GM20000 (cell line): ENCODE results near the gene TTK.

Experiments used
- DNase-seq: peaks from one replicate; pipeline ENCODE4 v3.0.0; 2012; ENCODE audit warnings: low spot score
- CTCF ChIP-seq: IDR thresholded peaks from 2 replicates; pipeline ENCODE4 v1.5.1; 2012; ENCODE audit warnings: mild to moderate bottlenecking, control low read depth; ENCODE audit errors: extremely low read depth, missing control alignments

The TTK gene

GRCh38 chr6:80077067-80077466 is 72.6 kb downstream of the TTK start:
- no peak for TF ChIP-seq CTCF
- no peak for DNase-seq

DNA sequence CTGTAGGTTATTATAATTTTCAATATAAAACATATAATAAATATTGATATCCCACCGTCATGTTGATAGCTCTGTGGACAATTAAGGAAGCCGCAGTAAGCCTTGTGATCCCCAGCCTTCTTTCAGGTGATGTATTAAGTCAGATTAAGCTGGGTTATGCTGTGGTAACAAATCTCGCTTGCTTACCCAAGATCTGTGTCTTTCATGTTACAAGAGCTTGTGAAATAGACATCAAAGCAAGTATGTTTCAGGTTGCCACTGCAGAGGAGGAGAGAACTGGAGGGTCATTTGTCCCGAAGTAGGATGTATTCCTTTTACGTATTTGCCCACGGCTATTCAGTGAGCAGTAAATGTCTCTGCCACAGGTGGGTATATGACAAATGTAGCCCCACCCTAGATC is 84.2 kb downstream of the TTK start:
- no peak for DNase-seq
- TF ChIP-seq CTCF: no peak

DNA sequence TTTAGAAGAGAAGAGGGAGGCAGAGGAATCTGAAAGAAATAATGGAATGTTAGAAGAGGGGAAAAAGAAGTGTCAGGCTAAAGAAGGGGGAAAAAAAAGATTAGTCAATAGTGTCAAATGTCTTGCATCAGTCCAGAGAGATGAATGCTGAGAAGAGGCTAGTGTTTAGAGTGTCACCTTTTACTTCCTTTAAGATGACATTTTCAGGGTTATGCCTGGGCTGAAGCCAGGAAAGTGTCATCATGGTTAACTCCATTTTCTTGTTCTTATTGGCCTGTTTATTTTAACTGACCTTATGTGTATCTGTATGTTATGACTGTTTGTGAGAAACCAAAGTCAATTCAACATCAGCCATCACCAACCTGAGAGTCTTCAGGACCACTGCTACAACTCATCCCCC is 87.1 kb downstream of the TTK start:
- no peak for DNase-seq

More for the DNA sequence above, 87.1 kb downstream of the TTK start:
- TF ChIP-seq CTCF: no peak
